Stimulated activated CD8-positive, alpha-beta memory T cell treated with anti-CD3 and anti-CD28 coated beads, Interleukin-15, amount 100 ng/mL, for 1 hour (primary cell): ENCODE data around the gene ZNF177.

Experiments
- DNase-seq: peaks from one replicate; pipeline ENCODE4 v3.0.0-alpha.2; 2020; ENCODE audit warnings: low read depth

ZNF177 gene

DNA sequence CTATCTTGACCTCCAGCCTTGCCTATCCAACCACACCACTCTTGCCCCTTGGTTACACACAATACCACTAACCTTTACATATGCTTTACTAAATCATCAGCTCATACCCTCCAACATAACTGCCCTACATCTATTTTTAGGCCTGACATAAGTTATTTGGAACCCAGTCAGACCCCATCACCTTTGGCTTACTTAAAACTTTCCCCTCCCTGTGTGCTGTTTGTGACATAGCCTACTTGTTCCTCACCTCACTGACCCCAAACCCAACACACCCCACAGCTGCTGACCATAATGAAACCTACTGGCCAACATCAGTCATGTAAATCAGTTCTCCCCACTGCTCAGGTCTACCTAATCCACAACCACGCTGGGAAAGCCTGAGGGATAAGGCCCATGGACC lies 67.6 kb downstream of the ZNF177 start:
- DNase-seq, result no peak

DNA sequence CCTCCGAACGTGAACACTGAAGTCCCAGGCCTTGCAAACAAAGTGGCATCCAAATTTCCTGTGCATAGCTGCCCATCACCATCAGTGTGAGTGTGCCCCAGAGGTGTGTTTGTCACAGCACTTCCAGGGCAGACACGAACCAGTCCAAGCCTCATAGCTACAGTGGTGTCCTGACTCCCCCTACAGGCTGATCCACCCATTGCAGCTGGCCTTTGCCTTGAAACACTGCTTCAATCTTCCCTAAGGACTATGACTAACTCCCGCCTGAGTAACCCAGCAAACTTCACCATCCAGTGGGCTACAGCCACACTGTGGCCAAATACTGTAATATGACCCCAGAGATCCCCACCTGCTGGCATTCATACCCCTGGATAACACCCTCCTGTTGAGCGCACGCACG lies 68.7 kb downstream of the ZNF177 start:
- peak; percentile 24 for DNase-seq
